ENCODE results near the gene SELENOM.
"Not testable (repeated sequence)": the region's sequence is repeated elsewhere in the genome, so short reads cannot be mapped to it uniquely, and the experiment has no call there.

The SELENOM gene

DNA sequence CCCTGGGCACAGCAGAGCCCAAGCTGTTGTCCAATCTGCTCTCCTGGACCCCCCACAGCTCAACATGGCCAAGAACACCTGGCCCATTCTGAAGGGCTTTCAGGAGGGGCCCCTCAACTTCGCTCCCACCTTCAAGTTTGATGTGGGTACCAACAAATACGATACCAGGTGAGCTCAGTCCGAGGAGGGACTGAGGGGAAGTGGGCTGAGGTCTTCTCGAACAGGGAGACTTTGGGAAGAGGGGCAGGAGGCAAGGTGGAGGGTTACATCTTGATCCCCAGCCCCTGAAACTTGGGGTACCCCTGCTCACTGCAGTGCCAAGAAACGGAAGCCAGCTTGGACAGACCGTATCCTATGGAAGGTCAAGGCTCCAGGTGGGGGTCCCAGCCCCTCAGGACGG lies 20.8 kb upstream of the SELENOM start:
- no peak for DNase-seq

DNA sequence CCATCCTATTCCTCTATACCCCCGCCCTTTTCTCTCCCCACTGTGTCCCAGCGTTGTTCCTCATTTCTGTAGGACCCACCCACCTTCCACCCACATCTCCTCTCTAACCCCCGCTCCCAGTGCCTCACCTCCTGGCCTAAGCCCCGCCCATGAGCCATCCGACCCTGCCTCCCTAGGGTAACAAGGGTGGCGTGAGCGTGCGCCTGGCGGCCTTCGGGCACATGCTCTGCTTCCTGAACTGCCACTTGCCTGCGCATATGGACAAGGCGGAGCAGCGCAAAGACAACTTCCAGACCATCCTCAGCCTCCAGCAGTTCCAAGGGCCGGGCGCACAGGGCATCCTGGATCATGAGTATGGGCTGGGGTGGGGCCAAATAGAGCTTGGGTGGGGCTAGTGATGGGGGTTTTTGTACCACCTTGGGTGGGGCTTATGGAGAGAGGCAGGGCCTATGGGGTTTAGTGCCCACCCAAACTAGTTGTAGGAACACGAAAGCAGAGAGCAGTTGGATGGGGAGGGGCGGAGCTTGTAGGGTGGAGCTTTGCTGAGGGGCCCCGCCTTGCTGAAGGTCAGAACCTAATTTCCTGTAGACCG lies 19.9 kb upstream of the SELENOM start:
- no peak for DNase-seq

DNA sequence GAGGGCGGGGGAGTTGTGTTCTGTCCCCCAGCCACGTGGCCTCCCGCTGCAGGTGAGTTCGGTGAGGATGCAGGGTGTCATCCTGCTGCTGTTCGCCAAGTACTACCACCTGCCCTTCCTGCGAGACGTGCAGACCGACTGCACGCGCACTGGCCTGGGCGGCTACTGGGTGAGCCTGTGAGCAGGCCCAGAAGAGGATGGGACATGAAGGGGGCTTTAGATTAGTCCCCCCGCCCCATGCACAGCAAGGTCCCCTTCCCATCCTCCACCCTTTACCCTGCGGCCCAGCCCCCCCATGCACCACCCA lies 19.5 kb upstream of the SELENOM start:
- DNase-seq, result no peak

DNA sequence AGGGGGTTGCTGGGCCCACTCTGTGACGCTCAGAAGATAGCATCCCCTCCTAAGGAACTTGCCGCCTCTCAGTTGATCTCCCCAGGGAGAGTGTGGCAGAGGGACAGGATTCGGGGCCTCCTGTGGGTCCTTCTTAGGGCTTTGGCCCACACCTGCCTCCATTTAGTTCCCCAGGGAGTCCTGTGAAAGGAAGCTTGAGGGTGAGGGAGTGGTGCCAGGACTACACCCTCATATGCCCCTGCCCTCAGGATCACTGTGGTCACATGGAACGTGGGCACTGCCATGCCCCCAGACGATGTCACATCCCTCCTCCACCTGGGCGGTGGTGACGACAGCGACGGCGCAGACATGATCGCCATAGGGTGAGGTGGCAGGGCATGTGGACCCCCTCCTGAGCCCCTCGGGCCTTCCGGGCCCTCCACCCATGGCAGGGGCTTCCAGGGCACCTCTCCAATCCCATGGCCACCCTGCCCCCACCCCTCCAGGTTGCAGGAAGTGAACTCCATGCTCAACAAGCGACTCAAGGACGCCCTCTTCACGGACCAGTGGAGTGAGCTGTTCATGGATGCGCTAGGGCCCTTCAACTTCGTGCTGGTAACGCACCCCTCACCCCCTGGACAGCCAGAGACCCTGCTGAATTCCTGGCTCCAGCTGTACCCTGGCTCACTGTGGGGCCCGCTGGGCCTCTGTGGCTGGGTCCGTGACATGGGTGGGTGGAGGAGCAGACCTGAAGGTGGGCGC lies 18.9 kb upstream of the SELENOM start:
- DNase-seq, result no peak

DNA sequence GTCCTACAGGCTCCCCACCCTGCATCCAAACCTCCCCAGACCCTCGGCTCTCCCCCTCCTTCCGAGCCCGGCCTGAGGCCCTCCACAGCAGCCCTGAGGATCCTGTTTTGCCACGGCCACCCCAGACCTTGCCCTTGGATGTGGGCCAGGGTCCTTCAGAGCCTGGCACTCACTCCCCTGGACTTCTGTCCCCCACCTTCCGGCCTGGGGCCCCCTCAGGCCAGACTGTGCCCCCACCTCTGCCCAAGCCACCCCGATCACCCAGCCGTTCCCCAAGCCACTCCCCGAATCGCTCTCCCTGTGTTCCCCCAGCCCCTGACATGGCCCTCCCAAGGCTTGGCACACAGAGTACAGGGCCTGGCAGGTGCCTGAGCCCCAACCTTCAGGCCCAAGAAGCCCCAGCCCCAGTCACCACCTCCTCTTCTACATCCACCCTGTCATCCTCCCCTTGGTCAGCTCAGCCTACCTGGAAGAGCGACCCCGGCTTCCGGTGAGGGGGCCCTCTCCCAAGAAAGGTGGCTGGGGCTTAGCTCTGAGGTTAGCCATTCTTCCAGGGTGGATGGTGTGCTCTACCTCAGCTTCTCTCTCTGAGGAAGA lies 18.3 kb upstream of the SELENOM start:
- DNase-seq, result no peak

DNA sequence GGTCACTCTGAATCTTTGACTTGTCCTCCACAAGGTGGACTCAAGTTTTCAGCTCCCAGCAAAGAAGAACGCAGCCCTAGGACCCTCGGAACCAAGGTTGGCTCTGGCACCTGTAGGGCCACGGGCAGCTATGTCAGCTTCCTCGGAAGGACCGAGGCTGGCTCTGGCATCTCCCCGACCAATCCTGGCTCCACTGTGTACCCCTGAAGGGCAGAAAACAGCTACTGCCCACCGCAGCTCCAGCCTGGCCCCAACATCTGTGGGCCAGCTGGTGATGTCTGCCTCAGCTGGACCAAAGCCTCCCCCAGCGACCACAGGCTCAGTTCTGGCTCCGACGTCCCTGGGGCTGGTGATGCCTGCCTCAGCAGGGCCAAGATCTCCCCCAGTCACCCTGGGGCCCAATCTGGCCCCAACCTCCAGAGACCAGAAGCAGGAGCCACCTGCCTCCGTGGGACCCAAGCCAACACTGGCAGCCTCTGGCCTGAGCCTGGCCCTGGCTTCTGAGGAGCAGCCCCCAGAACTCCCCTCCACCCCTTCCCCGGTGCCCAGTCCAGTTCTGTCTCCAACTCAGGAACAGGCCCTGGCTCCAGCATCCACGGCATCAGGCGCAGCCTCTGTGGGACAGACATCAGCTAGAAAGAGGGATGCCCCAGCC lies 17.6 kb upstream of the SELENOM start:
- DNase-seq, result no peak

DNA sequence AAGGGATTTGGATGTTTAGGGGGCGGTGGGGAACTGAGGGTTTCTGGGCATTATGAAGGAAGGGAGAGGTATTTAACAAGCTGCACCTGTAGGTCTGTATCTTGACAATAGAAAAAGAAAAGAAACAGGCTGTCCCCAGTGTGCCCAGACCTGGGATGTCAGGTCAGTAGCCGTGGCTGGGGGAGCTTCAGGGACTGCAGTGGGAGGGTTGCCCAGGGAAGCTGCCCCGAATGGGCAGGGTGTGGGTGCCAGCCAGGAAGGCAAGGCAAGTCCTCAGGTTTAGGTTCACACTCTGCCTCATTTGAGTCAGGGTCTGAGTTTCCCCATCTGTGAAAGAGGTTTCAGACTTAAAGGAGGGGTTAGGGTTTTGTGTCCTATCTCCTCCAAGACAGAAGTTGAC lies 16.9 kb upstream of the SELENOM start:
- no peak for DNase-seq

DNA sequence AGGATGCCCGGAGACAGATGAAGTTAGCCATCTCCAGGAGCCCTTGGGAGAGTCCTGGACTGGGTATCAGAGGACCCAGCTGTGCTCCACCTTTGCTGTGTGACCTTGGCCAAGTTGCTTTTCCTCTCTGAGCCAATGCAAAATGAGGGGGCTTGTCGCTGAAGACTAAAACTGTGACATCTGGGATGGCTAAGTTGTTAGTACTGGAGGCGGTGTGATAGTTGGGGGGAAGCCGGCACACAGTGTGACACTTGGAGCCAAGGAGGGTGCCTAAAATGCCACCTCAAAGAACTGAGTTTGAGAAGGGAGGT lies 15.9 kb upstream of the SELENOM start:
- DNase-seq, result no peak

DNA sequence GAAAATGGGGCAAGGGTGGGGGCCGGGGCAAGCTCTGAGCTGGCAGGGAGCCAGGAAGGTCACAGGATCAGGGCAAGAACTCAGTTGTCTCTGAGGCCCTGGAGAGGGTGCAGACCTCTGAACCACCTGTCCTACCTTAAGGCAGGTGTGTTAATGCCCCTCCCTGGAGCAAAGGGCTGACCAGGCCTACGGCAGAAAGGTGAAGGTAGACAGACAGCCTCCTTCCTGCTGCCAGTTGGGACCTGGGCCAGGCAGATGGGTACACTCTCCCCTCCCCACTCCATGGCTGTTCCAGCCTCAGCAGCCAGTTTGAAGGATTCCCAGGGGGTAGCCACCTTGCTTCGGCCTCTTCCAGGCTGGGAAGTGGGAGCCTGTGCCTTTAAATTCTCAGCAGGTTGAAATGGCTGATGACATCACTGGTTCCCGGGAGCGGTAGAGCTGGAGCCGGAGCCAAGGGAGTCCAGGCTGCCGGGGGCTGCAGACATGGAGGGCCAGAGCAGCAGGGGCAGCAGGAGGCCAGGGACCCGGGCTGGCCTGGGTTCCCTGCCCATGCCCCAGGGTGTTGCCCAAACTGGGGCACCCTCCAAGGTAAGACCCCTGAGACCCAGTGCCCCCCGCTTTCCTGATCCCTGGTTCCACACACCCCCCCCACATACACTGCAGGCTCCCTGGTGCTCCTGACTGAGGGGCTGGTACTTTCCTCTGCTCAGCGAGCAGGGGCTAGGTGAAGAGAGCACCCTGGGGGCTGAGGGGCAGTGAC lies 15.3 kb upstream of the SELENOM start, which contains the start of gene INPP5J:
Gene INPP5J (plus strand): TSS at position 435 of the 760 bp plus-strand sequence. CDS start 49 bp downstream, at position 484.
- DNase-seq, result peak; percentile 20

DNA sequence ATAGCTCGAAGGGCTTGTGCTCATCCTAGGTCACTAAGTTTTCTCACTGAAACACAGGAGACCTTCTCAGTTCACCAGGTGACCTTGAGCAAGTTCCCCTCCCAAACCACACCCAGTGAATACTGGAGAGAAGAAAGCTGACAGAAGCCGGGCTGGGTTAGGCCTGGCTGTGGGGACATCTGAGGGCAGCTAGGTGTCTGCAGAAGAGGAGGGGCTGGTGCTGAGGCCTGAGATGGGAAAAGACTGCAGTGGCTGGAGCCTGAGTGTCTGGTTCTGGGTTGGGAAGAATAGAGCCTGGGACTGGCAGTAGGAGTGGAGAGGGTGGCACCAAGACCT lies 14.8 kb upstream of the SELENOM start:
- no peak for DNase-seq

DNA sequence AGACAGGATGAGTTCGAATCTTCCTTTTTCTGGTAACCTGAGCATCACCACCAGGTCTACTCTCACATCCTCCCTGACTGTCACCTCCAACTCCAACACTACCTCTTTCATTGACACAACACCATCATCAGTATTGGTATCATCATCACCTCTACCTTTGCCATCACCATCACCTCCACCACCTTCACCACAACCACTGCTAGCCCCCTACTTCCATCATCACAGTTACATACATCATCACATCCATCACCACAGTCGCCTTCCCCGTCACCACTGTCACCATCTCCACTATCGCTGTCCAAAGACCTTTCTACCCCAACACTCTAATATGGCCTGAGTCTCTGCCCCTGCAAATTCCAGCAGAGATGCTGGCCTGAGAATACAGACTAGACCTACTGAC lies 14.0 kb upstream of the SELENOM start:
- DNase-seq, result no peak

DNA sequence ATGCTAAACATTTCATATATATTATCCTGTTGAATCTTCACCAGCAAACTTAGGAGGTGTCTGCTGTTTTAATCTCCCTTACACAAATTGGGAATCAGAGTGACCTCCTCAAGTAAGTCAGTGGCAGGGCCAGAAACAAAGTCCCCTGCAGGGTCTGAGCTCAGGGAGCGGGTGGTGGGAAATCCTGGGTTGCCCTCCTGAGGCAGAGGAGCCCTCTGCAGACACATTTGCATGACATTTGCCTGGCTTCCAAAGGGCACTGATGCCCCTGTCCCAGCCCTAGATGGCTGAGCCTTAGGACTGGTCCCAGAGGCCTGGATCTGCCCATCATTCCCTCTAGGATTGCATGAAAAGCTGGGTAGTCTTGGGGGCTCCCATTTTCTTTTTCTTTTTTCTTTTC lies 13.3 kb upstream of the SELENOM start:
- no peak for DNase-seq

DNA sequence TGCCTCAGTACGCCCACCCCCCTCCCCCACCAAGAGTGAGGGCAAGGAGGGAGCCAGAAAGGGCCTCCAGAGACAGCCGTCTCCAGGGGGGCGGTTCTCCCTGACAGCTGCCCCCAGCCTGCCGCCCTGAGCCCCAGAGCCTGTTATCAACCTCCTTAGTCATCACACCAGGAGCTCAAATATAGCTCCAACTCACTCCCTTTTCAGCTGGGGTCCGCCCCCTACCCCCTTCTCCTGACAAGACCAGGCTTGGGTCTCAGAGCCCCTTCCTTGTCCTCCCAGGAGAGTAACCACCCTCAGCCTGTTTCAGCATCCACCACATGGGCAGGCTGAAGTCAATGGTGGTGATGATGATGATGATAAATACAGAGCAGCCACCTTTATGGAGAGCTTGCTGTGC lies 12.9 kb upstream of the SELENOM start:
- DNase-seq, result no peak

DNA sequence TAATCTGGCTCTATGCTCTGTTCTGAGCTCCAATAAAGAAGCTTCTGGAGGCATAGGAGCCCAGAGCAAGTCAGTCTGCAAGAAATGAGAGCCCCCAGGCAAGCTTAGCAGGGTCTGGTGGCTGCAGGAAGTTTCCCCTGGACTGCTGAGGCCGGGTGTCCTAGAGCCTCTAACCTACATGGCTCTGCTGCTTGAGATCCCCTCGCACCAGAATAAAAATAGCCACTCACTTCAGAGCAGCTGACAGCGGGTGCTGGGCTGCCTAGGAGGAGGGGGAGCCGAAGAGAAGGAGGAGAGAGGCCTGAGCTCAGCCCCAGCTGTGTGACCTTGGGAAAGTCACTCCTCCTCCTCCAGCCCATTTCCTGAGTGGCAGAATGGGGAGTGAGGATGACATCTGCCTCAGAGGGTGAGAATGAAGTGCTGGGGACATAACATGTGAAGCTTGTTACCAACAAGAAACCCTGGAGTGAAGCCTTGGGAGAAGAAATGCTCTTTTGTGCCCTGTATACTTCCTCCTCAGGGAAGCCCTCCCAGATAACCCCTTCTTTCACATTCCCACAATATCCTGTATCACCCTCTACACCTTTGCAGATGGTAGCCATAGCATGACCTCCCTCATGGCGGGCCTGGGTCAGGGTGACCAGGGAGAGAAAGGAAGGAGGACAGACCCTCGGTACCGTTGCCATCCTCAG lies 11.8 kb upstream of the SELENOM start:
- DNase-seq, result no peak

DNA sequence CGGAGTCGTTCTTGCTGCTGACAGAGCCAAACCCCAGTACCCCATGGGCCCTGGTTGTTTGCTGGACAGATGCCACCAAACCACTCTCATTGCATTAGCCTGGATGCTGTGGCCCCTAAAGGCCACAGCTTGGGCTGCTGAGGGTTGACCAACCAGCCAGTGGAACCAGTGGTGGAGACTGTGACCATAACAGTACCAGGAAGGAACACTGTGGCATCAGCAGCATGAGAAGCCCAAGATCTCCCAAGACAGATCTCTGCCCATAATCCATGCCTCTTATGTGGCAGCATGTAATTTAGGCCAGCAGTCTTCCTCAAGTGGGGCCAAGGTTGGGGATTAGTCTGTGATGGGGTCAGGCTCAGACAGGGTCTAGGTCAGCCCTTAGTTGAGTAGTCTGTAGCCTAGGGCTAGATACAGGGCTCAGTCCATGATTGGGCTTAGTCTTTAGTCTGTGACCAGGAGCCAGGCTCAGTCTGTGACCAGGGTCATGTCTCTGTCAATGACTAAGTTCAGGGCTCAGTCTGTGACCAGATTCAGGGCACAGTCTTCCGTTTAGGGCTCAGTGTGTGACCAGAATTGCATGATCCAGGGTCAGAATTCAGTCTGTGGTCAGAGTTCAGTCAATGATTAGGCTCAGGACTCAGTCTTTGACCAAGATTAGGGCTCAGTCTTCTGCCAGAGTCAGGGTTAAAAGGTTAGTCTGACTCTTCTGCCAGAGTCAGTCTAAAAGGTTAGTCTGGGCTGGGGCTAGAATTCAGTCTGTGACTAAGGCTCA lies 10.9 kb upstream of the SELENOM start:
- DNase-seq, result no peak

DNA sequence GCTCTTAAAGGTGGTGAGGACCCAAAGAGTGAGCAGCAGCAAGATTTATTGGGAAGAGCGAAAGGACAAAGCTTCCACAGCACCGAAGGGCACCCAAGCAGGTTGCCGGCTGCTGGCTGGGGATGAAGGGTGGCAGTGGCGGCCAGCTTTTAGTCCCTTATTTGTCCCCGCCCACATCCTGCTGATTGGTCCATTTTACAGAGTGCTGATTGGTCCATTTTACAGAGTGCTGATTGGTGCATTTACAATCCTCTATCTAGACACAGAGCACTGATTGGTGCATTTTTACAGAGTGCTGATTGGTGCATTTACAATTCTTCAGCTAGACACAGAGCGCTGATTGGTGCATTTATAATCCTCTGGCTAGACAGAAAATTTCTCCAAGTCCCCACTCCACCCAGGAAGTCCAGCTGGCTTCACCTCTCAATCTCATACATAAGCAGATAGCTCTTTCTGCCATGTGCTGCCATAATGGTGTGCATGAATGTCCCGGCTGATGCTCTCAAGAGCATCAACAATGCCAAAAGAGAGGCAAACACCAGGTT lies 5.3 kb upstream of the SELENOM start:
- not testable (repeated sequence) for DNase-seq

DNA sequence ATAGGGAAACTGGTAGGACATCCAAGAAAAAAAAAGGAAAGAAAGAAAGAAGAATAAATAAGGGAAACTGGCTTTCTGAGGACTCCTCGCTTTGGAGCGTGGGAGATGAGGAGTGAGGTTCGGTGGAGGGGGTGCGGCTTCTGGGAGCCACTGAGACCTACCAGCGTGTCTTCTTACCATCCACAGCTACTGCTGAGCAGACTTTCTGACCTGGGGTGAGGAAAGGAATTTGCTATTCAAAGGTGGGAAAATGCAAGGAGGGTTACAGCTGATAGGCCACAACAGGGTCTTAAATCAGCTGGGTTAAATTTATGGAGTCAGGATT lies 488 bp upstream of the SELENOM start:
- DNase-seq, result no peak

DNA sequence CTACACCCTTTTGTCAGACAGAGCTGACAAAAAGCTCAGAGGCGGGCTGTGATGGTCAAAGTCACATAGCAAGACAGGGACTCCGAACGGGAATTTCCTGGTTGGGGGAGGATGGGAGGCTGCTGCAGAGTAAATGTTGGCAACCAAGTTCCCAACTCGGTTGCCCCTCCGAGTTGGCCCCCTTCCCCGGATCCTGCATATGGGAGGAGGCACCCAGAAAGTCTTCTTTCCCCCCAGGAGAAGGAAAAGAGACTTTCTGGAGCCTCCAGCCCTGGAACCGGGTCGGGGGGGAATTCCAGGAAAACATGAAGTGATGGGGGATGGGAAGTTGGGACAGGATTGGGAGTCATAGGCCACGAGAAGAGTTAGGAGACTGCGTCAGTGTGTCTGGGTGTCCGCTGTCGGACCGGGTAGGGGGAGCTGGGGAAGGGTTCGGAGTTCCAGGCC lies 614 bp downstream of the SELENOM start:
- no peak for DNase-seq

DNA sequence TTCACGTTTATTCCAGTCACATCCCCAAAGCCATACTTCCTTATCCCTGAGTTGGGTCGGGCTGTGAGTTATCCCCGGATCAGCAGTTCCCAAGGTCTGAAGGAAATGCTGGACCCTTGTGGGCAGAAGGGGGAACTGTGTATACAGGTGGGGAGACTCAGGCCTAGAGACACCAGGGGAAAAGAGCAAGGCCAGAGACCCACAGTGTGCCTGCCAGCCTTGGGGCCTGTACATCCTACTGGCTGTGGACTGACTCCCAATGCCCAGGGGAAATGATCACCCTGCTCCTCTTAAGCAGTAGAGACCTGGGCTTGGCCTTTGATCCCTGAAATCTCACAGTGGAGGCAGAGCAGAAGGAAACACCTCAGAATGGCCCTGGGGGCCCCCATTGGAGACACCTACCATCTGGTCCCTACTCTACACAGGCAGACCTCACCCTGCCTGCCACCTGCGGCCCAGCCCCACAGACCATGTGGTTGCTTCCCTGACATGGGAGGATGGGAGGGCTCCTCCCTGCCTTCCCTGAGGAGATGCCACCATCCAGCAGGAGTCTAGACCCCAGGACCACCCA lies 1.3 kb downstream of the SELENOM start:
- DNase-seq, result no peak

DNA sequence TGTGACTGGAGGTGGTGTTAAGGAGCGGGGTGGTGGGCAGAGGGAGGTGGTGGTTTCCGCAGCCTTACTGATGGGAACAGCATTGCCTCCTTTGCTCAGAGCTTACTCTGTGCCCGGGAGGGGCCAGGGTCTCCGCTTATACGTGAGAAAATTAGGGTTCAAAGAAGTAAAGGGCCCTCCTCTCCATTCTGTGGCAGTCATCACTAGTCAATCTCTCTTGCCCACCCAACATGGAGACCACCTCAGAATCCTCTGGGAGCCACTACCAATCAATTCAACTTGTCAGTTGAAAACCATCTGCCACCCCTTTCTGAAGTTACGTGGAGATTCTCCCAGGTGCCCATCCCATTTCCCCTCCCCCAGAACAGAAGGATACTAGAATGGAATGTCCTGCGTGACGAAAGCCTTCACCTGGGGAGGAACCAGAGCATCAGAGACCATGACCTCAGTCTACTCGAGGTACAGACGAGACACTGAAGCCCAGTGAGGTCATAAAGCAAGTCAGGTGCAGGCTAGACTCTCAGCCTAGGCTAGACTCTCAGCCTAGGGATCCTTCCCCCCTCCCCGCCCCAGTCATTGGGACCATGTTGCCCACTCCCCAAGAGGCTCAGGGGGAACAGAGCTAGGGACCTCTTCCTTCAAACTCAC lies 2.0 kb downstream of the SELENOM start:
- no peak for DNase-seq

DNA sequence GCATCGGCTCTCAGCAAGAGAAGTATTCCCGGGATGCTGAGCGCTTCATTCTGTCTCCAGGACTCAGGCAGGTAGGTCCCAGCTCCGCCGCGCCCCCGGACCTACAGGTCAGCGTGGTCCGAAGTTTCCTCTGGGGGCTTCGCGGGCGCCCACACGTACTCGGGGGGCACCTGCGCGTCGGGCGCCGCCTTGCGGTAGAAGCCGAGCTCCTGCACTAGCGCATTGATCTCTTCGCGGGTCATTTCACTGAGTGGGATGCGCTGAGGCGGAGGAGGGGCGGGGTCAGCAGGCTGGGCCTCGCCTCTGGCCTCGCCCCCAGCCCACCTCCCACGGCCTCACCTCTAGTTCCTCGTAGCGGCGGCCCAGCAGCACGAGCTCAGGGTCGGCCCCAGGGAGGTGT lies 2.5 kb downstream of the SELENOM start:
- no peak for DNase-seq
